GM18951 (cell line): ENCODE results near the gene EGF.
"Not testable (repeated sequence)": the region's sequence is repeated elsewhere in the genome, so short reads cannot be mapped to it uniquely, and the experiment has no call there.

Experiments
- POLR2A ChIP-seq: IDR thresholded peaks from 4 replicates; pipeline ENCODE4 v1.6.1; 2011; ENCODE audit warnings: mild to moderate bottlenecking; ENCODE audit not compliant: insufficient read length, insufficient read depth; ENCODE audit errors: extremely low read depth
- in situ Hi-C: fragments of 300-500 bp; cut with MboI; formaldehyde crosslinking; loops from one replicate; pipeline ENCODE4 v1.12.0; 2022; ENCODE audit warnings: low sequenced_read_pairs, mixed read lengths, inconsistent platforms; ENCODE audit not compliant: unreplicated experiment

The EGF gene

DNA sequence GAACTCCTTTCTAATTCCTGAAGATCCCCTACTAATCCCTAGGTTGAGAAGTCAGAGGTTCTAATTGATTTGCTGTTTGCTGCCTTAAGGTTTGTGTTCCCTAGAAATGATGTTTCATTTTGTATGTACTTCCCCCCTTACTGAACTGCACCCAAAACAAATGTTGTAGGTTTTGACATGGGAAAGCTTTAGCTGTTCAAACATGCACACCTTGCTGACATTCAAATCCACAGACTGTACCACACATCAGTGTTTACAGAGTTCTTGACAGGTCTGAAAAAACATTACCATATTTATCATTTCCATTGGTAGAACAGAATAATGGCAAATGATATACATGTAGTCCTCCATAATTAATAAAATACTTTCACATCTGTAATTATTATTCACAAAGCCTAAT lies 18.2 kb downstream of the EGF start:
- in situ Hi-C loops = no loop called here
- no peak for TF ChIP-seq POLR2A

DNA sequence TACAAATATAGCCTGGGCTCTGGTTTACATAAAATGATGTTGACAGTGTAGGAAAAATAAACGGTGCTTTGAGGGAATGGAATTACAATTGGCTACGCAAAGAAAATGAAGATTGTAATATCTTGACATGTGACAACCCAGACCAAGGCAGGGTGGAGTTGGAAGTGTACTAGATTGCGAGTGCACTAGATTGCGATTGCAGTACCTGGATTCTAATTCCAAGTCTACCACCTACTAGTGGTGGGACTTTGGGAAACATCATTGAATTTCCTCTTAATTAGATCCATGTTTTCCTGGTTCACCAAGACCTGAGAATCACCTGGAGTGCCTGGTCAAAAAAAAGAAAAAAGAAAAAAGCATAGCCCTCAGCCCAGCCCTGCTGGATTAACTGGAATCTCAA lies 18.6 kb downstream of the EGF start:
- TF ChIP-seq POLR2A = no peak
- in situ Hi-C loops = no loop called here

DNA sequence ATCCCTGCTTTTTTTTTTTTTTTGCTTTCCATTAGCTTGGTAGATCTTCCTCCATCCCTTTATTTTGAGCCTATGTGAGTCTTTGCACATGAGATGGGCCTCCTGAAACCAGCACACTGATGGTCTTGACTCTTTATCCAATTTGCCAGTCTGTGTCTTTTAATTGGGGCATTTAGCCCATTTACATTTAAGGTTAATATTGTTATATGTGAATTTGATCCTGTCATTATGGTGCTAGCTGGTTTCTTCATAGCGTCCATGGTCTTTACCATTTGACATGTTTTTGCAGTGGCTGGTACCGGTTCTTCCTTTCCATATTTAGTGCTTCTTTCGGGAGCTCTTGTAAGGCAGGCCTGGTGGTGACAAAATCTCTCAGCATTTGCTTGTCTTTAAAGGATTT lies 24.7 kb downstream of the EGF start:
- in situ Hi-C loops = not testable (repeated sequence)

DNA sequence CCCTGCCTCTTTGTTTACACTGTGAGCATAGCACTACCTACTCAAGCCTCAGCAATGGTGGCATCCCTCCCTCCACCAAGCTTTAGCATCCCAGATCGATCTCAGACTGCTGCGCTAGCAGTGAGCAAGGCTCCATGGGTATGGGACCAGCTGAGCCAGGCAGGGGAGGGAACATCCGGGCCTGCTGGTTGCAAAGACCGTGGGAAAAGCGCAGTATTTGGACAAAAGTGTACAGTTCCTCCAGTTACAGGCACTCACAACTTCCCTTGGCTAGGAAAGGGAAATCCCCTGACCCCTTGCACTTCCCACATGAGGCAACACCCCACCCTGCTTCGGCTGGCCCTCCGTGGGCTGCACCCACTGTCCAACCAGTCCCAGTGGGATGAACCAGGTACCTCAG lies 26.5 kb downstream of the EGF start:
- in situ Hi-C loops = no loop called here
- TF ChIP-seq POLR2A = no peak

DNA sequence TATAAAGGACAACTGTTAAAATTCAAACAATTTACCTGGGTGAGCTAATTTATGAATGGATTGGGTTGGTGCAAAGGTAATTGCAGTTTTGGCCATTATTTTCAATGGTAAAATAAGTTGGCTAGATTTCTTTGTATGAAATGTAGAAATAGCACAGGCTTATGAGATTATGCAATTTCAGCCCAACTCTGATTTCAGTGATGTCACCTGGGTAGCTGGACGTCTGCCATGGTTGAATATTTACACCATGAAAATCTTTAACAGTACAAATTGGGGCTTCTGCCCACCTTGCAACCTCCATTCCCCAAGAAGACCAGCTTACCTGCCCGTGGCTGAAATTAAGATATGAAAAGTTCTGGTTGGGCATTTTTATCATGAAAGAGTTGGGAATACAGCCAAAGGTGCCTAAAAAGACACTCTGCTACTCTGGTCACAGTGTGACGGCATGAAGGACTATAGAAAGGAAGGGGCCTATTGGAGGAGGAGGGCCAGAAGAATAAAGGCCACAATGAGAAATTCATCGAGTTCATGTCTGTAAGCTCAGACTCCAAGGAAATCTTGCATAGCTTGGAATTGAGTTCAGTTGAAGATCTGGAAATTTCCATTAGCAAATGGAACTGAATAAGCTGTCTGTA lies 29.7 kb downstream of the EGF start:
- in situ Hi-C loops = no loop called here
- no peak for TF ChIP-seq POLR2A

DNA sequence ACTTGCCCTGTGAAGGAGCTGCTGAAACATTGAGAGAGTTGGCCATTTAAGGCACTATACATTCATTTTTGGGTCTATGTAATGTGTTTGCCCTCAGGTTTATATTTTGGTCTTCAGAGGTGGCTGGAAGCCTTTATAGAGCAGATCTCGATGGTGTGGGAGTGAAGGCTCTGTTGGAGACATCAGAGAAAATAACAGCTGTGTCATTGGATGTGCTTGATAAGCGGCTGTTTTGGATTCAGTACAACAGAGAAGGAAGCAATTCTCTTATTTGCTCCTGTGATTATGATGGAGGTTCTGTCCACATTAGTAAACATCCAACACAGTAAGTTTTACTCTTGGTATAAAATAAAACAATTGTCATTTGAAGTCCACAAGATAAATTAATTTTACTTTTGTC lies 31.1 kb downstream of the EGF start:
- no peak for TF ChIP-seq POLR2A
- in situ Hi-C loops = no loop called here

DNA sequence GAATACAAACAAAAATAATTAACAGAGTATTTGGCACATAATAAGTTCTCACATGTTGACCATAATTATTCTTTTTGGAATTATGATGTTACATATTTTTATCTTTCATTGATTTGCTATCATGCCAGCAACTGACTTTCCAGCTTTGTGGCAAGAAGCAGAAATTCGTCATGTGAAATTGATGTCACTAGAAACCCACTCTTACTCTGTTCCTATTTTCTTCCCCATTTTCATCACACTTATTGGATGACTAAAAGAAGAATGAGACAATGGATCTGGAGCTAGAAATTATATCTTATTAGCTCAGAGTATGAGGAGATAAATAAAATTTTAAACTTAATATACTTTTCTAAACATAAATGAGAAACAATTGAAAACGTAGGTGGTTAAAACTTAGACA lies 31.9 kb downstream of the EGF start:
- in situ Hi-C loops = no loop called here
- TF ChIP-seq POLR2A = no peak

DNA sequence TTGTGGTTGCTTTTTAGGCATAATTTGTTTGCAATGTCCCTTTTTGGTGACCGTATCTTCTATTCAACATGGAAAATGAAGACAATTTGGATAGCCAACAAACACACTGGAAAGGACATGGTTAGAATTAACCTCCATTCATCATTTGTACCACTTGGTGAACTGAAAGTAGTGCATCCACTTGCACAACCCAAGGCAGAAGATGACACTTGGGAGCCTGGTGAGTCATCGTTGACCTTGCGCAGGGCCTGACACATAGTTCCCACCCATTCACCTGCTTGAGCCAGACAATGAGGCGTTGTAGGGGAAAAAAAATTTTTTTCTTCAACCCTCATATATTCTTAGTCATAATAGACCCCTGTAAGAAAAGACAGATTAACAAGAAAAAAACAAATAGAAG lies 32.4 kb downstream of the EGF start:
- TF ChIP-seq POLR2A = no peak
- in situ Hi-C loops = no loop called here

DNA sequence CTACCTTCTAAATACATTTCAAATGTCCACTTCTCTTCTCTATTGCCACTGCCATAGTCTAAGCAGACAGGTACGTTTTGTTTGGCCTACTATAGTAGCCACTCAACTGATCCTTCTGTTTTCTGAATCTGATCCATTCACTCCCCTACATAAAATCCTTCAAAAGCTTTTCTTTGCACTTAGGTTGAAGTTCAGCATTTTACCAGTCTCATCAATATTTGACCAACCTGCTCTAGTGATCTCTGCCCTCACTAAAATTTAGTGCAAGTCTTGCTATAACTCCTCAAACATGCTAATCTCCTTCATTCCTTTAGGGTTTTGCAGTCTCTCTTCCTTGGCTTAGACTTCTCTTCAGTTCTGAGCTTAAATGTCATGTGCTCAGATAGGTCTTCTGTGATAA lies 33.4 kb downstream of the EGF start:
- TF ChIP-seq POLR2A = no peak
- in situ Hi-C loops = no loop called here

DNA sequence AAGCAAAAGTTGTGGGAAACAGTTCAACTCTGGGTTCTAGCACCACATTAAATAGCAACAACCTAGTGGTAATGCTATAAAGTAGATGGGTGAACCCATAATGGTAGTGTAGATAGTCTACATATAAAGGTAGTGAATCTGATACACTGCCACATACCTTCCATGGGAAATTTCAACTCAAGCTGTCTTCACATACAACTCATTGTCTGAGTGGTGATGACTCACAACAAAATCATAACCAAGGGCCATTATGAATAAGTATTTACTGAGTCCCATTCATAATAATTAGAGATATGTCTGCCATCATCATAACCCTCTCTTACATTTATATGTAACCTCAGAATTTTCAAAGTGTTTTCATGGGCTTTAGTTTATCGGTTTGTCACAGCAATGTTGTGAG lies 34.8 kb downstream of the EGF start:
- in situ Hi-C loops = no loop called here
- no peak for TF ChIP-seq POLR2A

DNA sequence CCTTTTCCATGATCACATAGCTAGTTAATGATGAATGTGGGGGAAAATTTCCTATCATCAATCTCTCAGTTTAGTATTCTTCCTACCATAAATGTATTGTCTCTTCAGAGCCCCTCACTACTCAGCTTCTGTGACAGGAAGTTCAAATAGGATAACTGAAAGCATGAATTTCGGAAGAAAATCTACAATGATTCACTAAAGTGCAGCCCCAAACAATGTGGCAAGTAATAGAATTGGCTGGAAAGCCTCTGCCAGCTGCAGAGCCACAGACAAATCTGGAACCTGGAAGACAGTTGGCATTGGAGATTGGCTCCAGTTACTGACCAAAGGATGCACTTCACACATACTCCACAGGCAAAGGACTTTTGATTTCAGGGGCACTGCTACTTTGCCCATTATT lies 35.2 kb downstream of the EGF start:
- in situ Hi-C loops = no loop called here
- no peak for TF ChIP-seq POLR2A

DNA sequence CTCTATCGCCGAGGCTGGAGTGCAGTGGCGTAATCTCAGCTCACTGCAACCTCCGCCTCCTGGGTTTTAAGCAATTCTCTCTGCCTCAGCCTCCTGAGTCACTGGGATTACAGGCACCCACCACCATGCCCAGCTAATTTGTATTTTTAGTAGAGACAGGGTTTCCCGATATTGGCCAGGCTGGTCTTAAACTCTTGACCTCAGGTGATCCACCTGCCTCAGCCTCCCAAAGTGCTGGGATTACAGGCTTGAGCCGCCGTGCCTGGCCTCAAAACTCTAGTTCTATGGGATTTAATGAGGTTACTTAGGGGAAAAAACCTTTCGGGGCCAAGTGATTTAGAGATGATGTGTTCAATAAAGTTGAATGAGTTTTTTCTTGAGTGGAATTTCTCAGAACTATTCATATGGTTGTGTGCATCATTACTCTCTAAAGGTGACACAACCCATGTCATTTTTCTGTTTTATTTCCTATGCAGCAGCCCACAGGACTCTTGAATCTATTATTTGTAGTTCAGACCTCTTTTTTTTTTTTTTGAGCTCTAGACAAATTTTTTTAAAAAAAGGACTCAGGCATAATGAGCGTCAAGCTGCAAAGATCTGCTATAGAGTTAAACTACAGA lies 36.5 kb downstream of the EGF start:
- in situ Hi-C loops = not testable (repeated sequence)

DNA sequence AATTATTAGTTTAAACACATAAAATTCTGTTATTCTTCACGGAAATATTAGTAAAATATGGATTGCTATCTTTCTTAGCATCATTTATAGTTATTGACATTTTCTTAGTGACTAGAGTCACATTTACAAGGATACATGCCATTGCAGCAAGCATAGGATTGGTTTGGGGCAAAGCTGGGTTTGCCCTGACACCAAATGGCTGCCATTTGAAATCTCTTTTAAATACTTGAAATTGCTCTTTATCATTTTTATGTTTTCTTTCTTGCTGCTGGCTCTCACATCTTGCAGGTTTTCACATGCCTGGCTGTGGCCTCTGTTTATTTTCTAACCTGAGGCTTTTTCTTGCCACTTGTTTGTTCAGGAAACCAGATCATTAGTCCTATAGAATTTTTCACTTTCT lies 39.9 kb downstream of the EGF start:
- no peak for TF ChIP-seq POLR2A
- in situ Hi-C loops = no loop called here

DNA sequence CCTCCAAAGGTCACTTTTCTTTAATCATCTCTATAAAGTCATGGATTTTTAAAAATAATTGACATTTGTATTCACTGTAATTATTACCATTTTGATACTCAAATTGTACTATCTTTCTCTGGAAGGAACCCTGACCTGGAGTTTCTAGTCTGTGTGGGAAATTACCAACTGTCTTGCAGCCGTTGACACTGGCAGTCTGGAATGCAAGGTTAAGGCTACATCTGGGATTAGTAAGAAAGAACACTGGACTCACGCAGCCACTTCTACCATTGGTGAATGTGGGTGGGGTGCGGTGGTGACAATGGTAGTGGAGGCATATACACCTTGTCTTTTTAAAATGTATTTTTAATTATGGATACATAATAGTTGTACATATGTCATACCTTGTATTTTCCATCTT lies 40.9 kb downstream of the EGF start:
- in situ Hi-C loops = no loop called here
- TF ChIP-seq POLR2A = no peak

DNA sequence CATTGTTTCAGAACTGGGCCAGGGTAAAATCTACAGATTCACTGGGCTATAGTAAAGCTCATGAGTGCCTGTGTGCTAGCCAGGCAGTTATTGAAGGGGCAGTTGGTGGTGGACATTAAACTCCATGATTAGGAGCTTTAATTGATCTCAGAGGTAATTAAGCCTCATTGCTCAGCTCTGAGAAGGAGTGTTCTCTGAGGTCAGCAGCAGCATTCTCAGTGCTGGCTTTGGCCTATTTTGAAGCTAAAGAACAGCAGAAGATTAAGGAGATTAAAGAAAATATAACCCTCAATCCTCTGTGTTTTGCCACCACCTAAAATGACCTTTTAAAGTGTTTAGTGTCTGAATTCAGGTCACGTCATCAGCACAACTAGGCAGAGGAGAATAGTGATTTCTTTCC lies 42.5 kb downstream of the EGF start:
- no peak for TF ChIP-seq POLR2A
- in situ Hi-C loops = no loop called here
